ENCODE results near the gene MCCD1.
"Not testable (repeated sequence)": the region's sequence is repeated elsewhere in the genome, so short reads cannot be mapped to it uniquely, and the experiment has no call there.

The MCCD1 gene, protein sequence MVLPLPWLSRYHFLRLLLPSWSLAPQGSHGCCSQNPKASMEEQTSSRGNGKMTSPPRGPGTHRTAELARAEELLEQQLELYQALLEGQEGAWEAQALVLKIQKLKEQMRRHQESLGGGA

DNA sequence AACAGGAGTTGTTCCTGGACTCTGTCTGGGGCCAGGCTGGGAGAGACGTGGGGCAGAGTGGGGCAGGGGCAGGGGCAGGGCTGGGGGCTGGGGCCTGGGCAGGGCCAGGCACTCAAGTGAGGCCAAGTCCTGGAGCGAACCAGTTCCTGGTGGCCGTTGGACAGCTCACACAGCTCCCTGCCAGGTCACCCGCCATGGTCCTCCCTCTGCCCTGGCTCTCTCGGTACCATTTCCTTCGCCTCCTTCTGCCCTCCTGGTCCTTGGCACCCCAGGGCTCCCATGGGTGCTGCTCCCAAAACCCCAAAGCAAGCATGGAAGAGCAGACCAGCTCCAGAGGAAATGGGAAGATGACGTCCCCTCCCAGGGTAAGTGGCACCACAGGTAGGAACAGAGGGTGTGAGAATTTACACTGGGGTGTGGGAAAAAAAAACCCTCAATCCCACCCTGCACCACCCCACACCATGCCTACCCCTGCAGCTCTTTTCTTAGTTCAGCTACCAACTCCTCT lies at the start of gene MCCD1:
Gene MCCD1 (plus strand): TSS at position 142 of the 508 bp plus-strand sequence. CDS start 53 bp downstream, at position 195.
- no peak for DNase-seq

DNA sequence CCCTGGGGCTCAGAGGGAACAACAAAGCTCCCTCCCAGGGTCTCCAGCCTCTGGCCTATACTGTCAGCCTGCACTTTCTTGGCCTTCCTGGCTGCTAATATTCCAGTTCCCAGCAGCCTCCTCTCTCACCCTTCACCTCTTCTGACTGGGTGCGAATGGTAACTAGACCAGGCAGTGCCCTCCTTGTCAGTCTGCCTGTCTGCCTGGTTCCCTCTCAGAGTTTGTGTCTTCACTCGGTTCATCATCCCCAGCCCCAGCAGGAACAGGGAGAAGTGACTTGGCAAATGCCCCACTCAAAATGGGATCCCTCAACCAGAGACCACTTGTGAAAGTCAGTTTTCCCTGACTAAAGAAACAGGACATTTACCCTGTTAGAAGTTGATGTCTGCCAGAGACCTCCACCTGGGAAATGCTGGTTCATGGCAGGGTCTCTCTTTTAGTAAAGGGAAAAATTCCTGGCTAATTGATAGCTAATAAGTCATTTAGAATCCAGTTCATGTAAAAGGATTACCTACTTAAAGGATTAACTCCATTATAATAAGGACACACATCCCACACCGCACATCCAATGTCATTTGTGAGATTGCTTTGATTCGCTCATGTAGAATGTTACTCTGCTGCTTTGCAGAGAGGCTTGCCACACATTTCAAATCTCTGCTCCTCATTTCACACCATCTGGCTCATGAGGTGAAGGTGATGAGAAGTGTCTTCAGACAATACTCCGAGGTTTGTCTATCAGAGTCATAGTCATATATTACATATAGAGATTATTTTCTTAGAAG lies 49.4 kb upstream of the MCCD1 start:
- DNase-seq: no peak

DNA sequence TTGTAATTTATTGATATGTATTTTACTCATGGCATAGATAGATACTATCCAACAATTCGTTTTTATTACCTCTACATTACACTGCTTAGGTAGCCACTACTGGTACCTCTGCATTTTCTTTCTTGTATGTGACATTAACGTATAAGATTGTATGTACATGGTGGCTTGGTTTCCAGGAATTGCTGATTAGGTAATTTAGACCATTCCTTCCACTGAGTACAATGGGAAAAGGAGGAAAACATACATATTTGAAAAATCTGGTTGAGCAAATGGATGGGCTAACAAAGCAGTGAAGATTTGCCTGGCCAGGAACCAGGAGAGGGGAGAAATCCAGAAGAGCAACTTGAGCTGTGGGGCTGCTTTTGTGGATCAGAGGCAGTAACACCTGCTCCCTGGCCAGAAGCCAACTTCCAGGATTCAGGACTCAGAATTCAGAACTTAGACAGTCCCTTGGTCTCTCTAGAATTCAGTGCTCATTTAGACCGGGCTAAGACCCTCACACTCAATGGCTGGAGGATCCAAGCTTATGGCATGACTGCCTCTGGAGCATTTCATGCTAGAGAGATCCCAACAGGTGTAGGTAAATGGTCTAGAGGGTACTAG lies 48.7 kb upstream of the MCCD1 start:
- peak; percentile 50 for DNase-seq

DNA sequence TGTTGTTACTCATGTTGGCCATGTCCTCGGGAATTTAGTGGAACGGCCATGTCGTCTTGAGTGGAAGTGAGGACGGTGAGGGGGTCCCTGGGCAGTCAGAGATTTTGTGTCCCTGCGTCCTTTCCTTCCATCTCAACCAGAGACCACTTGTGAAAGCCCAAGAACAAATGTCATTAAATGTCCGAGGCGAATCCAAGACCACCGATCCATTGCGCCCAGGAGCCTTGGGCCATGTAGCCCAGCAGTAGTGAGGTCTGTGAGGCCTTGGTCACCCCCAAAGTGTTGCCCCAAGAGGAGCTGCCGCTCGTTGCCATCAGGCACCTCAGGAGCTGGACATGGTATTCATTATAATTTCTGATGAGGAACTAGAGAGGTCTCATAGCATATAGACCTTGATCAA lies 48.2 kb upstream of the MCCD1 start:
- no peak for DNase-seq

DNA sequence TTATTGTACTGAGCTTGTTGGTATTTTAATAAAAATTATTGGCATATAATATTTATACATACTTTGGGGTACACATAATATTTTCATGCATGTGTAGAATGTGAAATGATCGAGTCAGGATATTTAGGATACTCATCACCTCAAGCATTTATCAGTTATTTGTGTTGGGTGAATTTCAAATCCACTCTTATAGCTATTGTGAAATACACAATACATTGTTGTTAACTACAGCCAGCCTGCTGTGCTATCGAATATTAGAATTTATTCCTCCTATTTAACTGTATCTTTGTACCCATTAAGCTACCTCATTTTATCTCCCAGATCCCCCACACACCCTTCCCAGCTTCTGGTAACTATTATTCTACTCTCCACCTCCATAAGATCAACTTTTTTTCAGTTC lies 45.4 kb upstream of the MCCD1 start:
- no peak for DNase-seq

DNA sequence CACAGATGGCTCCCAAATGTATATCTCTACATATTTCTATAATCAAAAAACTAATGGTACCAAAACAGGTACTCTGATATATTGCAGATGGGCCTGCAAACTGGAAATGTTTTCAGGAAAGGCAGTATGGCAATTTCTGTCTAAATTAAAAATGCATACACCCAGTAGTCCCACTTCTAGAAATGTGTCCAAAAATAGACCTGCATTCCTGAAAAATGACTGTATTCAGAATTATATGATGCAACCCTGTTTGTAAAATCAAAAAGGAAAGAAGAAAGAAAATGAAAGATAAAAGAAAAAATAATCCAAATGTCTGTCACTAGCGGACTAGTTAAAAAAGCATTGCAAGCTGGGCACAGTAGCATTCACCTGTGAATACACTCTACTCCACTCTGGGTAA lies 43.7 kb upstream of the MCCD1 start:
- no peak for DNase-seq

DNA sequence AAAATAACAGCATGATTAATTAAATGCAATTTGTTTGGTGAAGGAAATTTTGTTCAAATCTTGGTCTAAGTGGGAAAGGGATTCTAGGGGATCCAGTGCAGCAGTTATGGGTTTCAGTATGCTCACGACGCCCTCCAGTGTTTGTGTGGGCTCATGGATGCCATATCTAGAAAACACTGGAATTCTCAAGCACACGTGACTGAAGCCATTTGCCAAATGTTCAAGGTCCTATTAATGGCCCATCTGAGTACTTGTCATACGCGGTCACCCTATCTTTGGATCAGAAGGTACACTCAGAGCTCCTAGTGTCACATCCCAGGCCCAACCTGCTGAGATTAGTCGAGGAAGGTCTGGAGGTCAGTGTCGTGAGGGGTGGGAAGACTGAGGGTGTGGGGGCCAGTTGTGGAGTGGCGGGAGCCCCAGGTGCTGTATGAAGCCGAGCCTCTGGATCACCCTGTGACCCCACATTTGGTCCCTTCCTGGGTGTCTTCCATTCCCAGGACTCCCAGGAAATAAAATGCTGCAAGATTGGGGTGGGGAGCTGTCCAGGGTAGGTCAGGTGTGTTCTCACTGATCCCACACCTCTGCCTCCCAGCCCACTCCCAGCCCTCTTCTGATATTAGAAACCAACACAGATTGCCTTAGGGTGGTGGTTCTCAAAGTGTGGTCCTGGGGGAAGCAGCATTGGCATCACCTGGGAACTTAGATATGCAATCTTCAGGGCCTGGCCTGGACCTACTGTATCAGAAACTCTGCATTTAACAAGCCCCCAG lies 42.5 kb upstream of the MCCD1 start:
- not testable (repeated sequence) for DNase-seq

DNA sequence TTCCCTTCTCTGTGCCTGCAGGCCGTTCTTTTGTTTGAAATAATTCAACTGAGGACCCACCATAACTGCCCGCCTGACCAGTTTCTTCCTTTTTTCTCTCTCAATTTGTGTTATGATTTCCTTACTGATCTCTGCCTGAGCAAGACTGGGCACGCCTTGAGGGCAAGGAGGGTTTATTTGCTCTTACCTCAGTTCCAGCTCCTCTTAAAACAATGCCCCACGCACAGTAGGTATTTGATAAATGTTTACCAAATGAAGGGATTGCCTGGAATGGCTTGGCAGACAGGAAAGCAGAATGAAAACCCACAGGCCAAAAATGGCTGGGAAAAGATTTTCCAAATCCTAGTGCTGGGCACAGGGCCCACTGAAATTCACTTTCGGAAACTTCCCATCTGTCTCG lies 41.1 kb upstream of the MCCD1 start:
- DNase-seq: not testable (repeated sequence)

DNA sequence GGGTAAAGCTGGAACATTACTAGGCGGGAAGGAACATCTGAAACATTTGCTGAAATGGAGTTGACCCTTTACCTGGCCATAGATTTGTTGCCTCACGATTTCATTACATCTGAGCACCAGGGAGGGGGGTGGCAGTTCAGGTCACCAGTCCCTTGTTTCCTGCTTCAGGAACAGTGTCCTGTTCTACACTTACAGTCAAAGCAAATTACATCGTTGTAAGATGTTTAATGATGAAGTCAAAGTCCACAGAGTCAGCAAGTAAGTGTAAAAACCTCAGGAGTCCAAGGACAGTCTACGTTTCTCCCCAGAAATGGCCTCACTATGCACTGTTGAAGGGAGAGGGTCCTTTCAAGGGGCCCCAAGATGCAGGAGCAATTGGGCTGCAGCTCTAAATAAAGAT lies 39.7 kb upstream of the MCCD1 start:
- DNase-seq: no peak

DNA sequence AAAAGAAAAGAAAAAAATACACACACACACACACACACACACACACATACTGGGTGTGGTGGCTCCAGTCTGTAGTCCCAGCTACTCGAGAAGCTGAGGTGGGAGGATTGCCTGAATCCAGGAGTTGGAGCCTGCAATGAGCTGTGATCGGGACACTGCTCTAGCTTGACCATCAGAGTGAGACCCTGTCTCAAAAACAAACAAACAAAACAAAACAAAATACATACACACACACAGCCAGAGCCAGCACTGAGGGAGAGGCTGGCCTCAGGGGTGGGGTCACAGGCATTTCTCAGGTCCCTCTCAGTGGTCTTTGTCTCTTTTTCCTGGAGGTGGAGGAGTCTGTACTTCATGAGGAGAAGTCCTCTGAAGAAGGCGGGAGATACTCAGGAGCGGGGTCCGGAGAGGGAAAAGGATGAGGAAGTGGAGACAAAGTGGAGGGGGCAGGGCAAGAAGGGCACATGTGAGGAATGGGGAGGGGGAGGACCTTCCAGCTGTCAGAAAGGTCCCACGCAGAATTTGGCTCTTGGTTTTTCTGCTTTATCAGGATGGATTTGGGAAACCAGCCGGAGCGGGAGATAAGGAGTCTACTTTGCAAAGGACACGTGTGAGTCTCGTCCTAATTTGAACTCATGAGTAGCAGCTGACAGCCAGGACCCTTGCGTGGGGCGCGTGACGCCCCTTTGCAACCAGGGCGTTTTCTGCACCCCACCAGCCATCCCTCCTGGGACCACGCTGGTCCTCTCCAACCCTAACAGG lies 38.5 kb upstream of the MCCD1 start:
- DNase-seq: no peak

DNA sequence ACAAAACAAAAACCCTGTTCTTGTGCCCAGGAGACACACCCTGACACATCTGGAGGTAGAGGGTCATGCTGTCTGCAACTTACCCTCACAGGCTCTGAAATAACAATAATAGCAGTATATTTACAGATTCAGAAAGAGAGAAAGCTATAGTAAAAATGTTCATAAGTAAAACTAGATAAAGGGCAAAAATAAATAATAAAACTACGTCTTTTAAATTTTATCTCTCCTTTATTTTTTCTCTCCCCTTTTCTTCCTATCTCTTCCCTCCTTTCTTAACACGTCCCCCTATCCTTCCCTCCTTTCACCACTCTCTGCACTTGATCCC lies 35.2 kb upstream of the MCCD1 start:
- not testable (repeated sequence) for DNase-seq

DNA sequence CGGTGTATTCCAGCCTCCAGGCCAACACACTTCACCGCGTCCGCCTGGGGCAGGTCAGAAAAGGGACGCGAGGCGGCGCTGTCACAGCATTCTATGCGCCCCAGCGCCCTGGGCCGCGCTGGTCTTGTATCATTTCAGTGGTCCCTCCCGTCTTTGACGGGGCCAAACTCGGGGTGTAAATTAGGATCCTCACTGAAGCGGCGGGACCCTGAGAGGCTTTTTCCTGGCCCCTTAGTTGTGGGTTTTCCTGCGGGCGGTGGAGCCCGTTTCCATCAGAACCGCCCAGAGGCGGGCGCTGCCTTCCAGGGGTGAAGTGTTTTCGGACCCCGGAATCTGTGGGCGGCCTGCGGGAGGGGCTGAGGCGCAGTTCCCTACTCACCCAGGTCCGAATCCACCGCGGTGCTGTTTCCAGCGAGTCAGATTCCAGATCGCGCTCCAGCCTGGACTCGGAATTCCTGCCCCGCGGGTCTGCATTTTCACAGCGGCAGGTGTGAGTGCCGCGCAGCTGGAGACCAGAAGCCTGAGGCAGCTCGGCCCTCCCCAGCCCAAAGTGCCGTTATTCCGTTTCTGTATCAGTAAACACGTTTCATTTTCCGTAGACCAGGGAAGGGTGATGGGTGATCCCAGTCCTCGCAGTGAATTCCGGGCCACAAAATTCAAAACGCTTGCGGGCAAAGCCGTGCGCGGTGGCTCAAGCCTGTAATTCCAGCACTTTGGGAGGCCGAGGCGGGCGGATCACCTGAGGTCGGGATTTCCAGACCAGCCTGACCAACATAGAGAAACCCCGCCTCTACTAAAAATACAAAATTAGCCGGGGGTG lies 34.7 kb upstream of the MCCD1 start:
- peak; percentile 47 for DNase-seq

DNA sequence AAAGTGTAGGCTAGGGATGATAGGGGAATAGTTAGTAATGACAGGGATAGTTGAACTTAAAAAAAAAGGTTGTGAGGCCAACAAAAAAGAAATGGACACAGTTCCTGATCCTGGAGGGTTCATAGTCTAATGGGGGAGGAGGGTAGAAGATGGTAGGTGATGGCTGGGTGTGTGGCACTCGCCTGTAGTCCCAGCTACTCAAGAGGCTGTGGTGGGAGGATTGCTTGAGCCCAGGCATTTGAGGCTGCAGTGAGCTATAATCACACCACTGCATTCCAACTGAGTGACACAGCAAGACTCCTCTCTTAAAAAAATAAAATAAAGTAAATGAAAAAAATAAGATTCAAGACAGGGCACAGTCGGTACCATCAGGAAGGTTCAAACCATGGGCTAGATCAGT lies 33.2 kb upstream of the MCCD1 start:
- no peak for DNase-seq

DNA sequence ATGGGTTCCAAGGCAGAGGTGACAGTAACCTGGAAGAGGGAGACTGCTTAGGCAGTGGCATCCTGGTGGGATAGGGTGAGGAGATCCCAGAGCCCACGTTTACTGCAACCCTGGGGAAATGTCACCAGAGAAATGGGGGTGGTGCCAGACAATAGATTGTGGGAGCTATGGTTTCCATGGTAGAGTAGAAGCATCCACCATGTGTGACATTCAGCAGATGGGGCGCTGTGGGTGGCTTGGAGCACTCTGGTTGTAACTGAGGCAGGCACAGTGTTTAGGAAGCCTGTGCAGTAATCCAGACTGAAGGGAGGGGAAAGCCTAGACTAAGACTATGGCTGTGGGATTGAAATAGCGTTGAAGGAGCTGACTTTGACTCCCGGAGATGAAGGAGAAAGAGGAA lies 31.9 kb upstream of the MCCD1 start:
- DNase-seq: not testable (repeated sequence)

DNA sequence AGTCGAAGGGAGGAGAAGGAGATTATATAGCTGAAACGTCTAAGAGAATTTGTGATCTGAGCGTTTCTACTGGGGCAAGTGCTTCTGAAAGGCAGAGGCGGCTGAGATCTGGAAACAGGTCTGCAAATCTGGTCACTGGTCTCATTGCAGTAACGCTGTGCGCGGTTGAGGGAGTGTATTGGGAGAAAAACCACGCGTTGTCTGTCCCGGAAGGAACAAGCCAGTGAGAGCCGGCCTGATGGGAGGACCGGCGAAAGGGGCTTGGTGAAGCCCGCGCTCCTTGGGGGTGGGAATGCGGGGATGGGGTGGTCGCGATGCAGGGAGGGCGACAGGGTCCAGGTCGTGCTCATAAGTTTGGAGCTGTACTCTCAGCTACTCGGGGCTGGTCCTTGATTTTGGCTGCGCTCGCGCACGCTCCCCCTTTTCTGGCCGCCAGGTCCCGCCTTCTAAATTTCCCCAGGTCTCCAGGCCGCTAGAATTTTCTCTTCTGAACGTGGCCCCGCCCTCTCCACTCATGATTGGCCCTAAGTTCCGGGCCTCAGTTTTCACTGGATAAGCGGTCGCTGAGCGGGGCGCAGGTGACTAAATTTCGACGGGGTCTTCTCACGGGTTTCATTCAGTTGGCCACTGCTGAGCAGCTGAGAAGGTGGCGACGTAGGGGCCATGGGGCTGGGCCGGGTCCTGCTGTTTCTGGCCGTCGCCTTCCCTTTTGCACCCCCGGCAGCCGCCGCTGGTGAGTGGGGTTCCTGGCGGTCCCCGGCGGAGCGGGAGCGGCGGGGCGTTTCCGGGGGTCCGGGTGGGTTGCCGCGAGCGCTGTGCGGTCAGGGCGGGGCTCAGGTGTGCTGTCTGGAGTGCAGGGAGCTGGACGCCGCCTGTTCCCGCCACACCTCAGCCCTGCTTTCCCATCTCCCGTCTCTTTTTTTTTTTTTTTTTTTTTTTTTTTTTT lies 31.0 kb upstream of the MCCD1 start, which contains the start of gene MICB:
Gene MICB (plus strand): TSS at position 615 of the 946 bp plus-strand sequence. CDS start 49 bp downstream, at position 664.
- peak; percentile 79 for DNase-seq

DNA sequence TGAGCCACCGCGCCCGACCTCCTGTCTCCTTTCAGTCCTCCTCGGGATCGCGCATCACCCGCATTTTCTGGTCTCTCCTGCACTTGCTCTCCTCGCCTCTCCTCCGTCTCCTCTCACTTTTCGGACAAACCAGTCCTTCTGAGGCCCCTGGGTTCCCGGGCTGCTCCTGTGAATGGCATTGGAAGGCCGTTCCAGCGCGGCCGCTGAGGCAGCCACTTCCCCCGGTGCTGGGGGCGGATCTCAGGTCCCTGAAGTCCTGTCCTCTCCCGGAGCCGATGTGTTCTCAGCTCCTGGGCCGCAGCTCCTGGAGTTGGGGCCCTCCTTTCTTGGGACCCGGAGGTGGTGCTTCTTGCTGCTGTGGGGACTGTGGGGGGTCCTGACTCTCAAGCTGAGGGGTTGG lies 30.0 kb upstream of the MCCD1 start:
- DNase-seq: no peak

DNA sequence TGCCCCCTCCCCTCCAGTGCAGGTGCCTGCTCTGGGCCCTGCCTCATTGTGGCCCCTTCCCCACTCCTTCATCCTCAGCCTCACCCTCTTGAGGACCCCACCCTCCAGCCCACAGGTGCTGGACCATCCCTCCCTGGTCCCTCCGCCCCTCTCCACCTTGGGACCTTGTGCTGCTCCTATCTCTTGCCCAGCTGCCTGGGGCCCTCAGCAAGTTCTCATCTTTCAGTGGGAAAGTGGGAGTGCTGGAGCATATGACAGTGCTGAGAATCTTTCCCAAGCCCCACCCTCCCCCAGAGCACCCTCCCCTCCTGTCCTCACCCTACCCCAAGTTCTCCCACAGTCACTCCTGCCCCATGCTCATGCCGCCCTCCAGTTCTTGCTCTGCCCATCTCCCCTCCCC lies 29.1 kb upstream of the MCCD1 start:
- not testable (repeated sequence) for DNase-seq

DNA sequence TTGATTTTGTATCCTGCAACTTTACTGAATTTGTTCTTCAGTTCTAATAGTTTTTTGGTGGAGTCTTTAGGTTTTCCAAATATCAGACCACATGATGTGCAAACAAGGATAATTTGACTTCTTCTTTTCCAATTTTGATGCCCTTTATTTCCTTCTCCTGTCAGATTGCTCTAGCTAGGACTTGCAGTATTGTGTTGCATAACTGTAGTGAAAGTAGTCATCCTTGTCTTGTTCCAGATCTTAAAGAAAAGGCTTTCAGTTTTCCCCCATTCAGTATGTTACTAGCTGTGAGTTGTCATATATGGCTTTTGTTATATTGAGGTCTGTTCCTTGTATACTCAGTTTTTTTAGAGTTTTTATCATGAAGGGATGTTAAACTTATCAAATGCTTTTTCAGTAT lies 26.2 kb upstream of the MCCD1 start:
- no peak for DNase-seq

DNA sequence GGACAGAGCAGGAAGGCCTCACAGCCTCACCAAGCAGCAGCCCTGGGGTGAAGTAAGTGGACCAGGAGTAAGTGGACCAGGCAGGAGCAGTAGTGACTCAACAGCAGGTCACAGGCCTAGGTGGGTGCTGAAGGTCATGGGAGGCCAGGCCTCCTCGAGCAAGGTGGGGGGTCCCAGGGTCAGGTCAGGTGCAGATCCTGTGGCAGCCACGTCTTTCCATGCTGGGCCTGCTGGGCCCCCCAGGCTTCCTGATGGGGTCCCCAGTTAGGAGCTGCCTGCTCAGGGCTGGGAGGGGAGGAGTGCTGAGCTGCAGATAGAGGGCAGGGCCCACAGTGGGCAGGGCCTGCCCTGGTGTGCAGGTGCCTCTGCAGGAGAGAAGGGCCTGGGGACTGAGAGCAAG lies 19.7 kb upstream of the MCCD1 start:
- not testable (repeated sequence) for DNase-seq

DNA sequence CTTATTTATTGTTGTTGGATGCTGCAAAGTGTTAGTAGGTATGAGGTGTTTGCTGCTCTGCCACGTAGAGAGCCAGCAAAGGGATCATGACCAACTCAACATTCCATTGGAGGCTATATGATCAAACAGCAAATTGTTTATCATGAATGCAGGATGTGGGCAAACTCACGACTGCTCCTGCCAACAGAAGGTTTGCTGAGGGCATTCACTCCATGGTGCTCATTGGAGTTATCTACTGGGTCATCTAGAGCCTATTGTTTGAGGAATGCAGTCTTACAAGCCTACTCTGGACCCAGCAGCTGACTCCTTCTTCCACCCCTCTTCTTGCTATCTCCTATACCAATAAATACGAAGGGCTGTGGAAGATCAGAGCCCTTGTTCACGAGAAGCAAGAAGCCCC lies 18.8 kb upstream of the MCCD1 start:
- no peak for DNase-seq

Measured in NCI-H2171 (cell line).